Stimulated activated naive CD8-positive, alpha-beta T cell treated with anti-CD3 and anti-CD28 coated beads, Interleukin-15, Interleukin-2, amounts not matched to agents 100 U/mL and 50 U/mL, for 24 hours (primary cell): Measurements from ENCODE around the gene CLECL1.
A peak's percentile ranks its signal among the peaks of the same experiment; 100 is the strongest.
"Not testable (repeated sequence)": the region's sequence is repeated elsewhere in the genome, so short reads cannot be mapped to it uniquely, and the experiment has no call there.

Experiments
- ATAC-seq: fragments of 150-1000 bp; cut with Tn5 transposase; one replicate; pipeline ENCODE4 v1.10.0; 2021
- DNase-seq: peaks from one replicate; pipeline ENCODE4 v3.0.0; 2021

The CLECL1 gene

GRCh38 chr12:9719790-9720189, 13.1 kb downstream of the CLECL1 start:
- DNase-seq: no peak
- ATAC-seq: peak; percentile 84

GRCh38 chr12:9718968-9719367, 13.9 kb downstream of the CLECL1 start:
- no peak for ATAC-seq
- DNase-seq: no peak

- ATAC-seq: no peak
- no peak for DNase-seq
Observed at GRCh38 chr12:9717070-9717925, 15.6 kb downstream of the CLECL1 start.

GRCh38 chr12:9713032-9713558, 19.8 kb downstream of the CLECL1 start:
- not testable (repeated sequence) for DNase-seq
- peak; percentile 49 for ATAC-seq

GRCh38 chr12:9711664-9712063, 21.2 kb downstream of the CLECL1 start:
- DNase-seq (no peak), ATAC-seq (no peak)

DNA sequence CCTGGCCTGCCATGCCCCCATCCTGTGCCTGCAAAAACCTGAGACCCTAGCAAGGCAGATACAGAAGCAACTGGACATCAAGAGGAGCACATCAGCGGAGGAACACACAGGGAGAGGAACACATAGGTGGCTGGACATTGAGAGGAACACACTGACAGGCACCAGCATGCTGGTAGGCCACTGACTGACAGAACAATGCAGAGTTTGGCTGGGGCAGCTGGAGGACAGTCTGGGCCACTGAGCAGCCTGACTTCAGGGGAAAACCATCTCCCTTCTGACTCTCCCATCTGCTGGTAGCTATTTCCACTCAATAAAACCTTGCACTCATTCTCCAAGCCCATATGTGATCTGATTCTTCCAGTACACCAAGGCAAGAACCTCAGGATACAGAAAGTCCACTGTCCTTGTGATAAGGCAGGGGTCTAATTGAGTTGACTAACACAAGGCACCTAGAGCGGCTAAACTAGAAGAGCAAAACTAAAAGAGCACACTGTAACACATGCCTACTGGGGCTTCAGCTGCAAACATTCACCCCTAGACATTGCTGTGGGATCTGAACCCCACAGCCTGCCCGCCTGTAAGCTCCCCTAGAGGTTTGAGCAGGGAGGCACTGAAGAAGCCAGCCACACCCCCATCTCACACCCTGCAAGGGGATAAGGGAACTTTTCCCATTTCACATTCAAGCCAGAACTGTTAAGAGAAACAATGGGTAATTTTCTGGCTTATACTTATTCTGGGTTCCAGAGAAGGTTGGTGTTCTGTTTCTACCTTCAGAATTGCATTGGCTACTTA, 22.1 kb downstream of the CLECL1 start:
- no peak for ATAC-seq
- DNase-seq: no peak

DNA sequence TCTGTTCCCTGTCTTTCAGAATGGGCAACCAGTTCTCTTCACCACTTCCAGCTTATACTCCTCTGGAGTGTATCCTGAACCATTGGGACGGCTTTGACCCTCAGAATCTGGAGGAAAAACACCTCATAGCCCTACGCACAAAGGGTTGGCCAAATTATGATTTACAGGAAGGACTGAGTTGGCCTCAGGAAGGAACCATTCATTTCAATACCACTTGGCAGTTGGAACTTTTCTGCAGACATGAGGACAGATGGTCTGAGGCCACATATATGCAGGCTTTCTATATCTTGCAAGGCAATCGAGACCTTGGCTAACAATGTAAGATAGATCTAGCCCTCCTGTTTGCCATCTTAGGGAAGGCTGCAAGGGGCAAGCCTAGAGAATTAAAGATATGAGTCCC, 24.0 kb downstream of the CLECL1 start:
- DNase-seq (no peak), ATAC-seq (no peak)

- ATAC-seq: peak; percentile 81
Observed at GRCh38 chr12:9707864-9708808, 24.8 kb downstream of the CLECL1 start.

DNA sequence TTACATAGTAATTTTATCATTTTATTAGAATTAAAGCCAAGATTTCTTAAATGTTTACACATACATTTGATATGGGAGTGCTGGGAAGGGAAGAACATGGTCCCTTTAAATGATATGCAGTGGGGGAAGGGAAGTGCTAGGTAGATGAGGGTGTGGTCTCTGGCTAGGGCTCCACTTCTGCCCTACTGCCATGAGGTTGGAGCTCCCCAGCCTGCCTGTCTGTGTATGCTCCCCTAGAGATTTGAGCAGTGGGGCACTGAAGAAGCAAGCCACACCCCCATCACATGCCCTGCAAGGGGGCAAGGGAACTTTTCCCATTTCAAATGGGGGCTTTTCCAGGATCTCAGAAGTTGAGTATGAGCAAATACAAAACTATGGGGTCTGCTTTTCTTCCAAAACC, 25.5 kb downstream of the CLECL1 start:
- DNase-seq (peak; percentile 34), ATAC-seq (peak; percentile 53)

More at GRCh38 chr12:9707864-9708808, 24.8 kb downstream of the CLECL1 start:
- DNase-seq: peak; percentile 67

- DNase-seq (no peak), ATAC-seq (no peak)
Observed at GRCh38 chr12:9706086-9706685, 26.7 kb downstream of the CLECL1 start.

DNA sequence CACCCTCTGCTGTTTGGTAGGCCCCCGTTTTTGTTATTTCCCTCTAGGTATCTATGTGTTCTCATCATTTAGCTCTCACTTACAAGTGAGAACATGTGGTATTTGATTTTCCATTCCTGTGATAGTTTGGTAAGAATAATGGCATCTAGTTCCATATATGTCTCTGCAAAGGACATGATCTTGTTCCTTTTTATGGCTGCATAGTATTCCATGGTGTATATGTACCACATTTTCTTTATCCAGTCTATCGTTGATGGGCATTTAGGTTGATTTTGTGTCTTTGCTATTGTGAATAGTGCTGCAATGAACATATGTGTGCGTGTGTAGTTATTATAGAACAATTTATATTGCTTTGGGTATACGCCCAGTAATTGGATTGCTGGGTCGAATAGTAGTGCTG, 28.3 kb downstream of the CLECL1 start:
- ATAC-seq, DNase-seq: not testable (repeated sequence)

- DNase-seq: peak; percentile 53
- ATAC-seq: peak; percentile 40
Observed at GRCh38 chr12:9702255-9702654, 30.6 kb downstream of the CLECL1 start.

DNA sequence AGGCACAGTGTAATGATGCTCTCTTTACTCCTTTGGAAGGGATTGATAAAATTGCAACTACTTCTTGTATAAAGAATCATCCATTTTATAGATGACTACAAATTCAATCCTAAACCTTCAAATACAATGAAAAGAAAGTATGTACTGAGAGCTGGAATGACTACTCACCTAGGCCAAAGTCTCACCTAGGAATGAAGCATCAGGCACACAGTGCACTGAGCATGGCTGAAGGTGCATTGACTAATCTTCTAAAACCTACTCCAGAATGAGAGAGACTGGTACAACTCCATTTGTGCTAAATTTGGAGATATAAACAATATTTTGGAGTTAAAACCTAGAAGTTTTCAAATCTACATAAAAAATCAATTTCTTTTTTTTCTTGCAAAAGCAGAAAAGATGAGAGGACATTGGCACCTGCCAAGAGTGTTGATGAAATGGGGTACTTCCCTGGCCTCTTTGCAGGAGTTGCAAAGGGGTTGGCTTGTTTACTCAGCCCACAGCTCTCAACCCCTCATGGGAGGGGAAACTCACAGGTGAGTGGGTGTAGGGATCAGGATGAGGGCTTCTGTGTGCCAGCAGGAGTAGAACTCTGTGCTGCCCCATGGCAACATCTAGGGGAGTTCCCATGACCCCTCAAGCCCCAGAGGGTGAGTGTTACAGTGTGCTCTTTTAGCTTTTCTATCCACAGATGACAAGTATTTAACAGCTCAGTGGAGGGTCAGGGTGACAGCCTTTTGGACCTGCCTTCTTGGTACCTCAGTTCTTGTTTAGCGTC, 31.3 kb downstream of the CLECL1 start:
- ATAC-seq (peak; percentile 79), DNase-seq (peak; percentile 35)

DNA sequence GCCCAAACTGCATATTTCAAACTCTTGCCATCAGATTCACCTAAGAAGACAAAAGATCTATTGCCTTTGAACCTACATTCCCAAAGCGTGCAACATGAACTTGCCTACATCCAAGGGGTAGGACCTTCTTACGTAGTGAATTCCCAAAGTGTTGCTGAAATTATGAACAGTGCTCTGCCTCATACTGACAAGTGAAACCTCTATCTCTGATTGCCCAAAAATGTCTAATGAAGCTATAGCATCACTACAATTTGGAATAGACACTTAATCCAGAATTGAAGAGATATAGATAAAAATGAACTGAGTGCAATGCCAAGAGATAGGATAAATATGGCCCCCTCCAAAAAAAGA, 32.3 kb downstream of the CLECL1 start:
- ATAC-seq: no peak
- DNase-seq: no peak

- DNase-seq (no peak), ATAC-seq (no peak)
Observed at GRCh38 chr12:9699898-9700605, 32.8 kb downstream of the CLECL1 start.

DNA sequence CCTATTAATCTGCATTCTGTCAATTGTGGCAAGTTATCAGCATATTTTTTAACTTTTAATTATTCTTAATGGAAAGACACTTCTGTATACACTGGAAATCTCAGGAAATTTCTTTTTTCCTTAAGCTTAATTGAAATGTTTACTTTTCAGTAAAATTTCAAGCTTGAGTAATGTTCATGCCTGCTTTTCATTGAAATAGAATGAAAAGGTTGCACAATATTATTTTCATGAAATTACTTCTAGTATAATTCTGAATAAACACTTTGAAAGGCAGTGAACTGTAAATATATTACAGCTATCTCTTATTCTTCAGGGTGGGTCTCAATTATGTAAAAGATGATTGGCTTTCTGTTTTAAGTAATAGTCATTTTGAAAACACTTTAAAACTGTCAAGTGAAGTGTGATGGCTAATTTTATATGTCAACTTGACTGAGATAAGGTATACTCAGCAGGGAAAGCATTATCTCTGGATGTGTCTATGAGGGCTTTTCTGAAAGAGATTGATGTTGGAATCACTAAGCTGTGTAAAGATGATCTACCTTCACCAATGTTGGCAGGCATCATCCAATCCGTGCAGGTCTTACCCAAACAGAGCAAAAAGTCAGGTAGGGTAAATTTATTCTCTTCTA, 33.5 kb downstream of the CLECL1 start:
- no peak for ATAC-seq
- no peak for DNase-seq

DNA sequence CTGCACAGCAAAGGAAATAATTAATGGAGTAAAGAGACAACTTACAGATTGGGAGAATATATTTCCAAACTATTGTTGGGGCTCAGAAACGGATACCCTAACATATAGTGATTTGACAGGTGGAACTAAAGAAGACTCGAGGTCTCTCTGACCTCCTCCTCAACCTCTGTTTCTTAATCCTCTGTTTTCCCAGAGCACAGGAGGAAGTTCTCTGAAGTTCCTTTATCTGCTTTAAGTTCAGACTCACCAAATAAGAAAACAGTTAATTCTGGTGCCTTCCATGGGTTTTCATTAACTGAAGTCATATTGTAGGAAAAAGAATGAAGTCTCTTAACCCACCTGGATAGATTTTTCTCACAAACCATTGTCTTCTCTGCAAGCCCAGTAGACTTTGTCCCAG, 34.2 kb downstream of the CLECL1 start:
- DNase-seq (no peak), ATAC-seq (no peak)

DNA sequence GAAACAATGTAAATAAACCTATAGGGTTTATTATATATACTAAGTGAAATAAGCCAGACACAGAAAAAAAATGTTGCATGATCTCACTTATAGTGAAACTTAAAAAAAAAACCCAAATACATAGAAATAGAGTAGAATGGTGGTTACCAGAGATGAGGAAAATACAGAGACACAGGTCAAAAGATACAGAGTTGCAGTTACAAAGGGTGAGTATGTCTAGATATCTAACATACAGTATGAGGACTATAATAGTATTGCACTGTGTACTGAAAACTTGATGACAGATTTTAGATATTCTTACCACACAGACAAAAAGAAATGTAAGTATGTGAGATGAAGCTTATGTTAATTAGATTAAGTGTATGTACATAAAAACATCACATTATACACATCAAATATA, 35.3 kb downstream of the CLECL1 start:
- no peak for DNase-seq
- ATAC-seq: peak; percentile 17

GRCh38 chr12:9695661-9696060, 37.2 kb downstream of the CLECL1 start:
- DNase-seq: not testable (repeated sequence)

More at GRCh38 chr12:9695661-9696060, 37.2 kb downstream of the CLECL1 start:
- not testable (repeated sequence) for ATAC-seq
